HG03520 (cell line): ENCODE results near the gene EDEM2.
"Not testable (repeated sequence)": the region's sequence is repeated elsewhere in the genome, so short reads cannot be mapped to it uniquely, and the experiment has no call there.

ENCODE experiments used
- ATAC-seq: cut with Tn5 transposase; IDR thresholded peaks from one replicate; pipeline ENCODE4 v1.9.1; 2021; ENCODE audit warnings: mild to moderate bottlenecking, moderate library complexity; ENCODE audit not compliant: unreplicated experiment

EDEM2 gene

GRCh38 chr20:35091816-35092523, 55.2 kb downstream of the EDEM2 start:
- peak; percentile 11 for ATAC-seq

DNA sequence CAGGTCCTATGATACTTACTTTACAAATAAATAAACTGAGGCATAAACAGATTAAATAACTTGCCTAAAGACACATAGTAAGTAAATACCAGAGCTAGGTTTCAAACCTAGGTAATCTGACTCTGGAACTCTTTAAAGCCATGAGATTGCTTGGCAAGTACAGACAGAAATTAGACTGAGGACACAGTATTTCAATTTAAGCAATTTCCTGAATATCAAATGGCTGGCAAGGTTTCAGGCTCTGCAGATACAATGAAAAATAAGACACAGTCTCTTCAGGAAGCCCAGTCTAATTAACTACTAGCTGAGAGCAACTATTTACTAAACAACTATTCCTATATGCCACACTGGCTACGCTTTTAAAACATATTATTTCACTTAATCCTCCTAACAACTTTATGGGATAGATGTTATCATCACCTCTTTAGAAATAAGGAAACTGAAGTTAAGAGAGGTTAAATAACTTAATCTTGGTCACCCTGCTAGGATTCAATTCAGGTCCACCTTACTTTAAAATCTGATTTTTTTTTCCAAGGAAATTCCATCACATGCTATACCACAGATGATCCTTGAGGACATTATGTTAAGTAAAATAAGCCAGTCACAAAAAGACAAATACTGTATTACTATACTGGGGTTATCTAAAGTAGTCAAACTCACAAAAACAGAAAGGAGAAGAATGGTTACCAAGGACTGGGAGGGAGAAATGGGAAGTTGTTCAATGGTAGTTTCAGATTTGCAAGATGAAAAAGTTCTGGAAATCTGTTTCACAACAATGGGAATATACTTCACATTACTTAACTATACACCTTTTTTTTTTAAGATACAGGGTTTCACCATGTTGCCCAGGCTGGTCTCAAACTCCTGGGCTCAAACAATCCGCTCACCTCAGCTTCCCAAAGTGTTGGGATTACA, 58.6 kb downstream of the EDEM2 start:
- no peak for ATAC-seq

DNA sequence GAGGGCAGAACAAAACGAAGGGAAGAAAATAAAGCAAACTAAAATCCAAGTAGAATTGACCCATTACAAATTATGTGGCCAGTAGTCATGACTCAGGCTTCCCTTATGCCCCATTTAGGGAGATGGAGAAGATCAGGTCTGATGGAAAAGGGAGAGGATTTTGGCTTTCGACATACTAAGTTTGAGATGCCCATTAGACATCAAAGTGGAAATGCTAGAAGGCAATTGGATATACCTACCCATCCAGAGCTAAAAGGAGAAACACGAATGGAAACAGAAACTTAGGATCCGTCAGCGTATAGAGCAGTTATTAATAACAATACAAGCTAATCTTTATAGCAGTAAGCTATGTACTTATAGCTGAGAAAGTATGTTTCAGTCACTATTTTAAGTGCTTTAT, 59.3 kb downstream of the EDEM2 start:
- no peak for ATAC-seq

GRCh38 chr20:35087355-35087754, 59.8 kb downstream of the EDEM2 start:
- no peak for ATAC-seq

DNA sequence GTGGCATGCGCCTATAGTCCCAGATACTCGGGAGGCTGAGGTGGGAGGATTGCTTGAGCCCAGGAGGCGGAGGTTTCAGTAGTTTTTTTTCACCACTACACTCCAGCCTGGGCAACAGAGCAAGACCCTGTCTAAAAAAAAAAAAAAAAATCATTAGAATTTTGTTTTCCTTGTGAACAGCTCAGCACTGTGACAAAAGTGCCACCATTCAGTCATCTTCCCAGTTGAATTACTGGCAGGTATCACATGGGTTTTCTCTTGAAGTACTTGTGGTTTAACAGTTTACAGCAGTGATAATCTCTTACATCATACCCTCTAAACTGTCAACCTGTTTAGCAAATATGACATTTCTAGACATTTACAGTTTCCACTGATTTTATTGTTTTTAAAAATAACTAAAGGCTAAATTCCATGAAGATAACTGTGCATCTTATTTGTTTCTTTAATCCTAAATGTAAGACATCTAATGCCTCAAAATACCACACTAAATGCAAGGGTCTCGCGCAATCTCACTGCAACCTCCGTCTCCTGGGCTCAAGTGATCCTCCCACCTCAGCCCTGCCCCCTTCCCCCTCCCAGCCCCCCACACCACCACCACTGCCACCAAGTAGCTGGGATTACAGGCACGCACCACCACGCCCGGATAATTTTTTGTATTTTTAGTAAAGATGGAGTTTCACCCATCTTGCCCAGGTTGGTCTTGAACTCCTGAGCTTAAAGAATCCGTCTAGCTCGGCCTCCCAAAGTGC, 61.5 kb downstream of the EDEM2 start:
- no peak for ATAC-seq

- no peak for ATAC-seq
Observed at GRCh38 chr20:35084998-35085397, 62.1 kb downstream of the EDEM2 start.

DNA sequence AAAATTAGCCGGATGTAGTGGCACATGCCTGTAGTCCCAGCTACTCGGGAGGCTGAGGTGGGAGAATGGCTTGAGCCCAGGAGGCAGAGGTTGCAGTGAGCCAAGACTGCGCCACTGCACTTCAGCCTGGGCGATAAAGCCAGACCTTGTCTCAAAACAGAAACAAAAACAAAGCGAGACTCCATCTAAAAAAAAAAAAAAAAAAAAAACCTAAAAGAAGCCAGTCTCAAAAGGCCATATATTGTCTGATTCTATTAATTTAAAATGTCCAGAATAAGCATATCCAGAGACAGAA, 66.8 kb downstream of the EDEM2 start:
- not testable (repeated sequence) for ATAC-seq

- ATAC-seq = no peak
Observed at GRCh38 chr20:35079472-35080347, 67.4 kb downstream of the EDEM2 start.

DNA sequence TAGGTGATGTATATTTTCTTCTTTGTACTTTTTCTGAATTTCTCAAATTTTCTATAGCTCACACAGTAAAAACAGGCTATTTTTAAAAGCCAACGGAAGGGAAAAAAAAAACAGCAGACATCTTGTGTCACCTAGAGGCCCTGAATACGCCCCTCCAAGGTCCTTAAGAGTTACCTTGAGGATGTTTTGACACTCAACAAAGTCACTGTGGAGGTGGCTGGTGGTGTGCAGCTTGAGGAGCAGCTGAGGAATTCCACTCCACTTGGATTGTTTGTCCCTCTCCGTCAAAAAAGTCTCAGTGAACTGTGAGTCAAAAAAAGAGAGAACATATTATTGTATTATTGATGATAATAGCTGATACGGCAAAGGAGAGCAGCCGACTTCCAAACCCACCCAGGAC, 69.3 kb downstream of the EDEM2 start:
- ATAC-seq = no peak

DNA sequence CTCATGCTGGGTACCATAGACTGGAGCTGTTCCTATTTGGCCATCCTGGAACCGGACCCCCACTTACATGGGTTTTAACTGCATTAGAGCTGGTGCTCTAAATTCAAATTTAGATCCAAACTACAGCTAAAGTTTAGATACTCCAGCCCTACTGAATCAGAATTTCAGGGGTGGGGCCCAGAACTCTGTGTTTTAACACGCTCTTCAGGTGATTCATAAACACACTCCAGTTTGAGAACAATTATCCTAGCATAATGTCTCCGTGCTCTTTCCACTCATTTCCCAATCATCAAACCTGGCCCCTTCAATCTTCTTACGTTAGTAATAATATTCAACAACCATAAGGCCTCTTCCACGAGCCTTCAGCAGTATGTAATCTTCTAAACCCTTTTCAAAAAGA, 69.8 kb downstream of the EDEM2 start:
- no peak for ATAC-seq

DNA sequence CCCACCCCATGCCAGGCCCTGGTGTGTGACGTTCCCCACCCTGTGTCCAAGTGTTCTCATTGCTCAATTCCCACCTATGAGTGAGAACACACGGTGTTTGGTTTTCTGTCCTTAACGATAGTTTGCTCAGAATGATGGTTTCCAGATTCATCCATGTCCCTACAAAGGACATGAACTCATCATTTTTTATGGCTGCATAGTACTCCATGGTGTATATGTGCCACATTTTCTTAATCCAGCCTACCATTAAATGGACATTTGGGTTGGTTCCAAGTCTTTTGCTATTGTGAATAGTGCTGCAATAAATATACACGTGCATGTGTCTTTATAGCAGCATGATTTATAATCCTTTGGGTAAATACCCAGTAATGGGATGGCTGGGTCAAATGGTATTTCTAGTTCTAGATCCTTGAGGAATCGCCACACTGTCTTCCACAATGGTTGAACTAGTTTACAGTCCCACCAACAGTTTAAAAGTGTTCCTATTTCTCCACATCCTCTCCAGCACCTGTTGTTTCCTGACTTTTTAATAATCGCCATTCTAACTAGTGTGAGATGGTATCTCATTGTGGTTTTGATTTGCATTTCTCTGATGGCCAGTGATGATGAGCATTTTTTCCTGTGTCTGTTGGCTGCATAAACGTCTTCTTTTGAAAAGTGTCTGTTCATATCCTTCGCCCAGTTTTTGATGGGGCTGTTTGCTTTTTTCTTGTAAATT, 75.5 kb downstream of the EDEM2 start:
- not testable (repeated sequence) for ATAC-seq

GRCh38 chr20:35066194-35066593, 80.9 kb downstream of the EDEM2 start:
- ATAC-seq = no peak
